Endothelial cell of umbilical vein (primary cell): ENCODE measurements around the gene FAM156B.
"Not testable (repeated sequence)": the region's sequence is repeated elsewhere in the genome, so short reads cannot be mapped to it uniquely, and the experiment has no call there.

Experiments used
- CTCF ChIP-seq, 2 donors: IDR thresholded peaks; 1 replicate in 1 of 2; 2 replicates in 1 of 2; pipeline ENCODE4 v1.5.1; 2011; ENCODE audit warnings: low read length in 2 of 2, mild to moderate bottlenecking in 2 of 2, moderate library complexity in 2 of 2, control low read depth in 1 of 2, inconsistent platforms in 1 of 2, low read depth in 1 of 2; ENCODE audit not compliant: insufficient read depth in 1 of 2; ENCODE audit errors: extremely low read depth in 1 of 2
- EZH2 ChIP-seq: IDR thresholded peaks from 2 replicates; pipeline ENCODE4 v1.6.1; 2012; ENCODE audit warnings: borderline replicate concordance, low read depth, mild to moderate bottlenecking, moderate library complexity, low read length, inconsistent platforms; ENCODE audit not compliant: severe bottlenecking
- GATA2 ChIP-seq: IDR thresholded peaks from 2 replicates; pipeline ENCODE4 v1.7.0; 2011; ENCODE audit warnings: low read depth, mild to moderate bottlenecking, moderate library complexity, mixed read lengths, low read length; ENCODE audit not compliant: insufficient read length, insufficient read depth
- JUN ChIP-seq: IDR thresholded peaks from 2 replicates; pipeline ENCODE4 v1.6.1; 2011; ENCODE audit warnings: borderline replicate concordance, low read depth; ENCODE audit not compliant: insufficient read length, insufficient read depth
- MAX ChIP-seq: IDR thresholded peaks from 2 replicates; pipeline ENCODE4 v1.6.1; 2011; ENCODE audit not compliant: insufficient read depth, insufficient read length
- MYC ChIP-seq: IDR thresholded peaks from one replicate; pipeline ENCODE4 v1.6.1; 2011; ENCODE audit warnings: mild to moderate bottlenecking, low read depth, low read length
- POLR2A ChIP-seq: IDR thresholded peaks from 2 replicates; pipeline ENCODE4 v1.6.1; 2012; ENCODE audit warnings: low read depth, mild to moderate bottlenecking, control low read depth, low read length
- POLR2AphosphoS5 ChIP-seq: IDR thresholded peaks from 2 replicates; pipeline ENCODE4 v1.6.1; 2012; ENCODE audit warnings: low read depth, mild to moderate bottlenecking, control low read depth, low read length, moderate library complexity; ENCODE audit not compliant: insufficient read depth

- TF ChIP-seq CTCF (IDR thresholded peaks at IDR 0.05; ENCODE audit: extremely low read depth in 1 of 2, insufficient read depth in 1 of 2, low read depth in 1 of 2, low read length in 2 of 2); POLR2AphosphoS5; POLR2A; EZH2; MAX; JUN; MYC; GATA2: not testable (repeated sequence)
These were observed 9.0 kb upstream of the FAM156B start for GRCh38 chrX:52888090-52888489.
